Left ventricle myocardium inferior (tissue), 1 donor: ENCODE measurements around the gene POU3F4. TPM values are rescaled to one million over a fixed set of nuclear protein-coding genes. Genes with fewer than 3 reads are reported as not detected.
A peak's percentile ranks its signal among the peaks of the same experiment; 100 is the strongest.

Source experiments
- DNase-seq: peaks from one replicate; pipeline ENCODE4 v3.0.0-alpha.2; 2020
- H3K27ac ChIP-seq: fragments of 200-600 bp; replicated peaks from 2 replicates; pipeline ENCODE4 v1.8.0; 2021
- H3K27me3 ChIP-seq: fragments of 200-600 bp; 2 replicates; pipeline ENCODE4 v1.8.0; 2021; ENCODE audit warnings: low read depth
- H3K36me3 ChIP-seq: fragments of 200-600 bp; 2 replicates; pipeline ENCODE4 v1.8.0; 2021
- H3K4me1 ChIP-seq: fragments of 200-600 bp; 2 replicates; pipeline ENCODE4 v1.8.0; 2021
- H3K4me3 ChIP-seq: fragments of 200-600 bp; 2 replicates; pipeline ENCODE4 v1.8.0; 2021; ENCODE audit warnings: mild to moderate bottlenecking, moderate library complexity
- H3K9me3 ChIP-seq: fragments of 200-600 bp; replicated peaks from 2 replicates; pipeline ENCODE4 v1.8.0; 2021
- CTCF ChIP-seq: fragments of 200-600 bp; IDR thresholded peaks from 2 replicates; pipeline ENCODE4 v1.8.0; 2021; ENCODE audit warnings: antibody characterized with exemption, mild to moderate bottlenecking, borderline replicate concordance
- intact Hi-C: fragments of 100-400 bp; cut with micrococcal nuclease; formaldehyde crosslinking; loops from one replicate; pipeline ENCODE4 v1.11.0; 2022
- total RNA-seq: library from RNA; stranded (reverse); fragmentation: NEBNext Ultra II Directional; extraction: Animal tissue kit (Norgen Biotek cat#: 25700); gene quantifications from one replicate; pipeline ENCODE4 v1.2.1, GENCODE V29; 2021
- donor health status: DM: no; HTN: yes; CAD: no; lungs with severe emphysema.

Gene POU3F4
- total RNA-seq, 1 donor from 2014 or later: not detected

GRCh38 chrX:83504721-83505479 lies 3.2 kb upstream of the POU3F4 start:
- TF ChIP-seq CTCF: no peak
- no peak overlapping the region for H3K27ac ChIP-seq
- intact Hi-C loops: no loop called here
- no peaks in the 10 kb centered on the region for H3K4me1 ChIP-seq
- peaks cover 80% of the 10 kb centered on the region for H3K27me3 ChIP-seq
- no peaks in the 10 kb centered on the region for H3K9me3 ChIP-seq
- DNase-seq: no peak
- H3K4me3 ChIP-seq: no peak overlapping the region
- H3K36me3 ChIP-seq: no peaks in the 10 kb centered on the region

- H3K4me1 ChIP-seq: no peaks in the 10 kb centered on the region
- H3K9me3 ChIP-seq: no peaks in the 10 kb centered on the region
- H3K36me3 ChIP-seq: no peaks in the 10 kb centered on the region
- H3K27ac ChIP-seq: no peak overlapping the region
- intact Hi-C loops: no loop called here
- H3K27me3 ChIP-seq: peaks cover 94% of the 10 kb centered on the region
- peak overlapping the region; percentile 23 for H3K4me3 ChIP-seq
- DNase-seq: no peak
- no peak for TF ChIP-seq CTCF
Measured at GRCh38 chrX:83508526-83509253, 600 bp downstream of the POU3F4 start.

DNA sequence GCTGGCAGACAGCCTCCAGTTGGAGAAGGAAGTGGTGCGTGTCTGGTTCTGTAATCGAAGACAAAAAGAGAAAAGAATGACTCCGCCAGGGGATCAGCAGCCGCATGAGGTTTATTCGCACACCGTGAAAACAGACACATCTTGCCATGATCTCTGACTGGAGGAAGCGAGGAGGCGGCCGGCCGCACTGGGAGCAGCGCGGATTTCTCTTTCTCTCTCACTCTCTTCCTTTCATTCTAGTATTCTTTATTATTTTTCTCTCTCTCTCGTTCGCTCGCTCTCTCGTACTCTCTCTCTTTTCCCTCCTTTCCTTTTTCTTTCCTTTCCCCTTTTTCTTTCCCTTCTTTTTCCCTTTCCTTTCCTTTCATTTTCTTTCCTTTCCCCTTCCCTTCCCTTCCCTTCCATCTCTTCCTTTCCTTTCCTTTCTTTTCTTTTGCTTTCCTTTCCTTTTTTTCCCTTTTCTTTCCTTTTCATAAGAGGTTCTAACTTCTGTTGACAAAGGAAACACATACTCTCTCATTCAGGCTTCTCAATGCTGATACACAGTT lies 1.2 kb downstream of the POU3F4 start:
- TF ChIP-seq CTCF: no peak
- Histone ChIP-seq H3K27ac (no peak overlapping the region), H3K4me1 (no peaks in the 10 kb centered on the region), H3K9me3 (no peaks in the 10 kb centered on the region), H3K27me3 (peaks cover 89% of the 10 kb centered on the region), H3K36me3 (no peaks in the 10 kb centered on the region), H3K4me3 (peak overlapping the region; percentile 14)
- no peak for DNase-seq
- intact Hi-C loops: no loop called here

DNA sequence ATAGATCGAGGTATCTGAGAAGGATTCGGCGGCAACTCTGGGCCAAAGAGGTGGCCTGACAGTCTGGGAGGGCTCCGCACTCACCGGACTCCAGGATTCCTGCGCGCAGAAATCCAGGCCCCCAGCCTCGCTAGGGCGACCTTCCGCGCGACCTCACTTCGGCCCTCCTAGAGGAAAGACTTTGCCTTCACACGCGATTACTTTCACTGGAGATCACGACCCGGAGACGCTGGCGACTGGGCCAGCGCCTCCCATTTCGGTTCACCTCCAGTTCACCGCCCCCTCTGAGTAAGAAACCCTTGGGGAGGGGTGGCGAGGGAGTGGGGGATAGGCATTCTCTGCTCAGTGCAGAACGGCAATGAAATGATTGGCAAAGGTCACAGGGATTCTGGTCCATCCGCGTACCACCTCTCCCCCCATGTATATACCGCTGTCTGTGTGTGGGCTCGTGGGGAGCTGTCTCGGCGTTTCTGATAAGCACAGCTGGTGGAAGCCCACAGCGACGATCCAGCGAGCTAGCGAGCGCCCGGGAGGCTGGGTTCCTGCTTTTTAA lies 2.5 kb downstream of the POU3F4 start:
- Histone ChIP-seq H3K4me3 (peak overlapping the region; percentile 27), H3K27me3 (peaks cover 83% of the 10 kb centered on the region), H3K4me1 (no peaks in the 10 kb centered on the region), H3K36me3 (no peaks in the 10 kb centered on the region), H3K9me3 (no peaks in the 10 kb centered on the region), H3K27ac (no peak overlapping the region)
- DNase-seq: no peak
- no peak for TF ChIP-seq CTCF
- intact Hi-C loops: no loop called here

GRCh38 chrX:83511208-83511607 lies 3.1 kb downstream of the POU3F4 start:
- H3K27ac ChIP-seq: no peak overlapping the region
- no peak for TF ChIP-seq CTCF
- intact Hi-C loops: no loop called here
- DNase-seq: no peak
- no peaks in the 10 kb centered on the region for H3K9me3 ChIP-seq
- no peaks in the 10 kb centered on the region for H3K4me1 ChIP-seq
- H3K36me3 ChIP-seq: no peaks in the 10 kb centered on the region
- no peak overlapping the region for H3K4me3 ChIP-seq
- peaks cover 76% of the 10 kb centered on the region for H3K27me3 ChIP-seq
